ENCODE results near the gene C1orf167.

C1orf167 gene

GRCh38 chr1:11749996-11750395 lies 12.0 kb upstream of the C1orf167 start:
- no peak overlapping the region for H3K4me3 ChIP-seq (ENCODE audit: control insufficient read depth, low read depth, low read length)
- no peak for TF ChIP-seq CTCF (conservative IDR thresholded peaks at IDR 0.05; ENCODE audit: control insufficient read depth, insufficient read depth, low read depth, low read length)
- no peak for DNase-seq (ENCODE audit: low read depth)

- no peak for DNase-seq (ENCODE audit: low read depth)
- H3K4me3 ChIP-seq (ENCODE audit: control insufficient read depth, low read depth, low read length), result no peak overlapping the region
- TF ChIP-seq CTCF (conservative IDR thresholded peaks at IDR 0.05; ENCODE audit: control insufficient read depth, insufficient read depth, low read depth, low read length), result no peak
Measured at GRCh38 chr1:11751087-11751486, 10.9 kb upstream of the C1orf167 start.

GRCh38 chr1:11752359-11753088 lies 9.5 kb upstream of the C1orf167 start:
- no peak for TF ChIP-seq CTCF (conservative IDR thresholded peaks at IDR 0.05; ENCODE audit: control insufficient read depth, insufficient read depth, low read depth, low read length)
- no peak overlapping the region for H3K4me3 ChIP-seq (ENCODE audit: control insufficient read depth, low read depth, low read length)
- no peak for DNase-seq (ENCODE audit: low read depth)

- TF ChIP-seq CTCF (conservative IDR thresholded peaks at IDR 0.05; ENCODE audit: control insufficient read depth, insufficient read depth, low read depth, low read length), result no peak
- no peak for DNase-seq (ENCODE audit: low read depth)
- H3K4me3 ChIP-seq (ENCODE audit: control insufficient read depth, low read depth, low read length), result no peak overlapping the region
Measured at GRCh38 chr1:11753555-11754208, 8.3 kb upstream of the C1orf167 start.

GRCh38 chr1:11757047-11757446 lies 4.9 kb upstream of the C1orf167 start:
- DNase-seq (ENCODE audit: low read depth), result no peak
- no peak for TF ChIP-seq CTCF (conservative IDR thresholded peaks at IDR 0.05; ENCODE audit: control insufficient read depth, insufficient read depth, low read depth, low read length)
- H3K4me3 ChIP-seq (ENCODE audit: control insufficient read depth, low read depth, low read length), result no peak overlapping the region

- TF ChIP-seq CTCF (conservative IDR thresholded peaks at IDR 0.05; ENCODE audit: control insufficient read depth, insufficient read depth, low read depth, low read length), result no peak
- H3K4me3 ChIP-seq (ENCODE audit: control insufficient read depth, low read depth, low read length), result no peak overlapping the region
- DNase-seq (ENCODE audit: low read depth), result no peak
Measured at GRCh38 chr1:11759791-11760190, 2.2 kb upstream of the C1orf167 start.
